HepG2 (cell line): ENCODE data around the gene WDR59. TPM values are rescaled to one million over a fixed set of nuclear protein-coding genes. Genes with fewer than 3 reads are reported as not detected.
A peak's percentile ranks its signal among the peaks of the same experiment; 100 is the strongest.

Experiments used
- CEBPG ChIP-seq: IDR thresholded peaks from 2 replicates; pipeline ENCODE4 v1.6.1; 2016
- ELK4 ChIP-seq: sonication (generic); formaldehyde crosslinking; IDR thresholded peaks from 2 replicates; pipeline ENCODE4 v1.9.0; 2021; ENCODE audit warnings: missing genetic modification reagents, borderline replicate concordance
- GLI4 ChIP-seq: sonication (generic); formaldehyde crosslinking; IDR thresholded peaks from 2 replicates; pipeline ENCODE4 v1.5.1; 2020; ENCODE audit warnings: missing genetic modification reagents, mild to moderate bottlenecking, moderate library complexity, borderline replicate concordance
- HMGXB4 ChIP-seq, 2 experiments: sonication (generic) in 1 of 2; formaldehyde crosslinking in 1 of 2; IDR thresholded peaks; 2 replicates each; pipeline versions ENCODE4 v1.4.0 to v1.6.1; 2018 to 2020; ENCODE audit warnings: missing genetic modification reagents in 2 of 2, borderline replicate concordance in 1 of 2, low read depth in 1 of 2, mild to moderate bottlenecking in 1 of 2, missing biosample characterization in 1 of 2
- JUN ChIP-seq: sonication (generic); formaldehyde crosslinking; IDR thresholded peaks from 2 replicates; pipeline ENCODE4 v1.4.0; 2020; ENCODE audit warnings: mild to moderate bottlenecking, missing genetic modification reagents
- KDM5B ChIP-seq: sonication (generic); formaldehyde crosslinking; IDR thresholded peaks from 2 replicates; pipeline ENCODE4 v1.4.0; 2020; ENCODE audit warnings: missing genetic modification reagents, mild to moderate bottlenecking, borderline replicate concordance
- NR1H2 ChIP-seq: sonication (generic); formaldehyde crosslinking; IDR thresholded peaks from 2 replicates; pipeline ENCODE4 v1.8.1; 2022; ENCODE audit warnings: low read depth, missing genetic modification reagents, borderline replicate concordance
- PCBP1 ChIP-seq: fragments of 200-400 bp; formaldehyde crosslinking; IDR thresholded peaks from 2 replicates; pipeline ENCODE4 v1.6.1; 2017; ENCODE audit warnings: mild to moderate bottlenecking, low read depth, low read length, borderline replicate concordance
- RBFOX2 ChIP-seq: fragments of 200-400 bp; formaldehyde crosslinking; IDR thresholded peaks from 2 replicates; pipeline ENCODE4 v1.6.1; 2017; ENCODE audit warnings: low read depth, mild to moderate bottlenecking, low read length
- SIN3B ChIP-seq: fragments of 150-350 bp; IDR thresholded peaks from 2 replicates; pipeline ENCODE4 v1.6.1; 2014; ENCODE audit warnings: low read length
- ZBTB4 ChIP-seq: sonication (generic); formaldehyde crosslinking; IDR thresholded peaks from 2 replicates; pipeline ENCODE4 v1.4.0; 2020; ENCODE audit warnings: missing genetic modification reagents, mild to moderate bottlenecking, borderline replicate concordance
- ZEB1 ChIP-seq: IDR thresholded peaks from 2 replicates; pipeline ENCODE4 v1.6.1; 2012; ENCODE audit warnings: mild to moderate bottlenecking, low read depth, inconsistent platforms; ENCODE audit not compliant: insufficient replicate concordance
- ZFAT ChIP-seq: sonication (generic); formaldehyde crosslinking; conservative IDR thresholded peaks from 2 replicates; pipeline ENCODE4 v1.8.1; 2023; ENCODE audit warnings: missing genetic modification reagents, inconsistent platforms
- ZNF383 ChIP-seq: sonication (generic); formaldehyde crosslinking; IDR thresholded peaks from 2 replicates; pipeline ENCODE4 v1.4.0; 2020; ENCODE audit warnings: missing genetic modification reagents, mild to moderate bottlenecking, borderline replicate concordance
- ZNF546 ChIP-seq: sonication (generic); formaldehyde crosslinking; conservative IDR thresholded peaks from 2 replicates; pipeline ENCODE4 v1.8.1; 2023; ENCODE audit warnings: mild to moderate bottlenecking, missing genetic modification reagents
- ZNF772 ChIP-seq: sonication (generic); formaldehyde crosslinking; IDR thresholded peaks from 2 replicates; pipeline ENCODE4 v1.5.0; 2020; ENCODE audit warnings: mild to moderate bottlenecking, missing genetic modification reagents
- ZNF792 ChIP-seq: IDR thresholded peaks from 2 replicates; pipeline ENCODE4 v1.6.1; 2016
- ZZZ3 ChIP-seq: sonication (generic); formaldehyde crosslinking; IDR thresholded peaks from 2 replicates; pipeline ENCODE4 v1.4.0; 2020; ENCODE audit warnings: missing genetic modification reagents, mild to moderate bottlenecking, borderline replicate concordance
- polyA plus RNA-seq, 8 experiments: library from polyadenylated mRNA; depleted of rRNA in 3 of 8; stranded (reverse) in 7 of 8; unstranded in 1 of 8; fragments of >200 nt; fragmentation: Illumina TruSeq in 4 of 8; extraction: Trizol in 4 of 8; gene quantifications; 2 replicates each; pipeline versions ENCODE4 v1.2.1 to v1.2.3, GENCODE V29; 2011 to 2016; ENCODE audit warnings: low read depth in 4 of 8, missing spikeins in 1 of 8, mixed read lengths in 1 of 8; ENCODE audit not compliant: insufficient read depth in 1 of 8
- total RNA-seq, 5 experiments: library from RNA; depleted of rRNA; stranded (reverse); fragments of >200 nt; fragmentation: Illumina TruSeq; extraction: Trizol; gene quantifications; 2 replicates each; pipeline ENCODE4 v1.2.3, GENCODE V29; 2016; ENCODE audit warnings: low read depth in 1 of 5
- TF ChIP-seq, protein P1 (sequence below): sonication (generic); formaldehyde crosslinking; IDR thresholded peaks from 2 replicates; pipeline ENCODE4 v1.4.0; 2020; ENCODE audit warnings: missing genetic modification reagents, borderline replicate concordance

Gene WDR59
- total and polyA plus RNA-seq, 2 of the 13 experiments (the other 11 are each of a cell fraction or from before 2014, with no cell fraction given) = 65.2 to 306 TPM

DNA sequence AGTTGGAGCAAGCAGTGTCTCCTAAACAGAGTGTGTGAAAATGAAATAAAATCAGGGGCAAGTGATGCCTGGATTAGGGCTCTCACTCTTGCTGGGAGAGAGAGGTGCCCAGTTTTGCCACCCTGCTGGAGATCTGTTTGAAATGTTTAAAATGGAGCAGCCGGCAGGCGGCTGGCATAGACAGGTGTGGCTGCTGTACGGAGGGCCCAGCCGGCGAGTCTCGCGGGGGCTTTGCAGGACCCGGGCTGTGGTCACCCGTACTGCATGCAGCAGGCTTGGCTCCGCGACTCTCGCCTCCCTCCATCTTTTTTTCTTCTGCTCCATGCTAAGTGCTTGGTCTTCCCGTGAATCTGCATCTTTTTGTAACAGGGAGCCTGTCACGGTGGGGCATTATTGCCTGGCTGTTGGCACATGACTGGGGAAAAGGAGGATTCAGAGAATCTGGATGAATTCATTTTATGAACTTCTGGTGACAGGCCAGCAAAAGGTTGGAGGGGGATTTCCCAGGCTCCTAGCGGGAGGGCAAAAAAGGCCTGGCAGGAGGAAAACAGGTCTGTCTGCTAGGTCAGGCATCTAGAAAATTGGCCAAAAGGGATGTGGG is 15.7 kb upstream of the WDR59 start (continued):
- TF ChIP-seq, protein P1, sequence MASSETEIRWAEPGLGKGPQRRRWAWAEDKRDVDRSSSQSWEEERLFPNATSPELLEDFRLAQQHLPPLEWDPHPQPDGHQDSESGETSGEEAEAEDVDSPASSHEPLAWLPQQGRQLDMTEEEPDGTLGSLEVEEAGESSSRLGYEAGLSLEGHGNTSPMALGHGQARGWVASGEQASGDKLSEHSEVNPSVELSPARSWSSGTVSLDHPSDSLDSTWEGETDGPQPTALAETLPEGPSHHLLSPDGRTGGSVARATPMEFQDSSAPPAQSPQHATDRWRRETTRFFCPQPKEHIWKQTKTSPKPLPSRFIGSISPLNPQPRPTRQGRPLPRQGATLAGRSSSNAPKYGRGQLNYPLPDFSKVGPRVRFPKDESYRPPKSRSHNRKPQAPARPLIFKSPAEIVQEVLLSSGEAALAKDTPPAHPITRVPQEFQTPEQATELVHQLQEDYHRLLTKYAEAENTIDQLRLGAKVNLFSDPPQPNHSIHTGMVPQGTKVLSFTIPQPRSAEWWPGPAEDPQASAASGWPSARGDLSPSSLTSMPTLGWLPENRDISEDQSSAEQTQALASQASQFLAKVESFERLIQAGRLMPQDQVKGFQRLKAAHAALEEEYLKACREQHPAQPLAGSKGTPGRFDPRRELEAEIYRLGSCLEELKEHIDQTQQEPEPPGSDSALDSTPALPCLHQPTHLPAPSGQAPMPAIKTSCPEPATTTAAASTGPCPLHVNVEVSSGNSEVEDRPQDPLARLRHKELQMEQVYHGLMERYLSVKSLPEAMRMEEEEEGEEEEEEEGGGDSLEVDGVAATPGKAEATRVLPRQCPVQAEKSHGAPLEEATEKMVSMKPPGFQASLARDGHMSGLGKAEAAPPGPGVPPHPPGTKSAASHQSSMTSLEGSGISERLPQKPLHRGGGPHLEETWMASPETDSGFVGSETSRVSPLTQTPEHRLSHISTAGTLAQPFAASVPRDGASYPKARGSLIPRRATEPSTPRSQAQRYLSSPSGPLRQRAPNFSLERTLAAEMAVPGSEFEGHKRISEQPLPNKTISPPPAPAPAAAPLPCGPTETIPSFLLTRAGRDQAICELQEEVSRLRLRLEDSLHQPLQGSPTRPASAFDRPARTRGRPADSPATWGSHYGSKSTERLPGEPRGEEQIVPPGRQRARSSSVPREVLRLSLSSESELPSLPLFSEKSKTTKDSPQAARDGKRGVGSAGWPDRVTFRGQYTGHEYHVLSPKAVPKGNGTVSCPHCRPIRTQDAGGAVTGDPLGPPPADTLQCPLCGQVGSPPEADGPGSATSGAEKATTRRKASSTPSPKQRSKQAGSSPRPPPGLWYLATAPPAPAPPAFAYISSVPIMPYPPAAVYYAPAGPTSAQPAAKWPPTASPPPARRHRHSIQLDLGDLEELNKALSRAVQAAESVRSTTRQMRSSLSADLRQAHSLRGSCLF = no peak
- no peak for TF ChIP-seq ZEB1
- TF ChIP-seq ZZZ3 (CRISPR knock-in tag) = no peak
- TF ChIP-seq SIN3B = no peak
- no peak for TF ChIP-seq RBFOX2
- no peak for TF ChIP-seq ELK4 (CRISPR knock-in tag)
- TF ChIP-seq ZNF772 (CRISPR knock-in tag) = no peak
- 0 out of 4 replicates have a peak, but pooled peaks of 1 of the 2 experiments have one; percentile 12 for TF ChIP-seq HMGXB4 (CRISPR knock-in tag; IDR thresholded peaks at IDR 0.05; ENCODE audit: borderline replicate concordance in 1 of 2, low read depth in 1 of 2)
- TF ChIP-seq ZNF792 = no peak
- no peak for TF ChIP-seq ZNF546 (CRISPR knock-in tag)
- TF ChIP-seq NR1H2 (CRISPR knock-in tag) = no peak
- no peak for TF ChIP-seq GLI4
- no peak for TF ChIP-seq ZBTB4
- no peak for TF ChIP-seq JUN (CRISPR knock-in tag)
- no peak for TF ChIP-seq ZNF383
- no peak for TF ChIP-seq KDM5B (CRISPR knock-in tag)
- TF ChIP-seq PCBP1 = no peak
- TF ChIP-seq ZFAT = no peak
- TF ChIP-seq CEBPG (CRISPR knock-in tag) = no peak
